Mesenchymal stem cell (in vitro differentiated cells and primary cell): ENCODE measurements around the gene HS2ST1.

Experiments used
- DNase-seq: peaks from one replicate; pipeline ENCODE4 v3.0.0-alpha.2; 2013
- H2AFZ ChIP-seq: one replicate; pipeline ENCODE4 v1.6.1; 2013; ENCODE audit warnings: low read depth, mild to moderate bottlenecking, control low read depth, inconsistent platforms, low read length, moderate library complexity
- H2AK5ac ChIP-seq: 2 replicates; pipeline ENCODE4 v1.6.1; 2013; ENCODE audit warnings: low read length, moderate library complexity, mild to moderate bottlenecking, inconsistent platforms; ENCODE audit not compliant: severe bottlenecking
- H2BK120ac ChIP-seq: one replicate; pipeline ENCODE4 v1.6.1; 2013; ENCODE audit warnings: low read depth, mild to moderate bottlenecking, inconsistent platforms, low read length, moderate library complexity
- H2BK12ac ChIP-seq, 2 experiments: one replicate each; pipeline ENCODE4 v1.6.1; 2013; ENCODE audit warnings: inconsistent platforms in 2 of 2, low read length in 2 of 2, mild to moderate bottlenecking in 2 of 2, moderate library complexity in 2 of 2, control low read depth in 1 of 2
- H2BK15ac ChIP-seq: one replicate; pipeline ENCODE4 v1.6.1; 2013; ENCODE audit warnings: mild to moderate bottlenecking, low read depth, inconsistent platforms; ENCODE audit not compliant: poor library complexity, severe bottlenecking
- H2BK5ac ChIP-seq: 2 replicates; pipeline ENCODE4 v1.6.1; 2013; ENCODE audit warnings: low read depth, mild to moderate bottlenecking, low read length, control low read depth, inconsistent platforms; ENCODE audit not compliant: poor library complexity, severe bottlenecking
- H3K14ac ChIP-seq, 2 experiments: one replicate each; pipeline ENCODE4 v1.6.1; 2013; ENCODE audit warnings: inconsistent platforms in 2 of 2, low read length in 2 of 2, control low read depth in 1 of 2, mild to moderate bottlenecking in 1 of 2, moderate library complexity in 1 of 2
- H3K18ac ChIP-seq, 2 experiments: one replicate each; pipeline ENCODE4 v1.6.1; 2013; ENCODE audit warnings: inconsistent platforms in 2 of 2, low read length in 2 of 2, control low read depth in 1 of 2, low read depth in 1 of 2, mild to moderate bottlenecking in 1 of 2
- H3K23ac ChIP-seq, 2 experiments: one replicate each; pipeline ENCODE4 v1.6.1; 2013; ENCODE audit warnings: inconsistent platforms in 2 of 2, low read length in 2 of 2, mild to moderate bottlenecking in 2 of 2, moderate library complexity in 2 of 2, control low read depth in 1 of 2
- H3K27ac ChIP-seq: 2 replicates; pipeline ENCODE4 v1.5.1; 2013; ENCODE audit warnings: mild to moderate bottlenecking, moderate library complexity, low read length, control low read depth, inconsistent platforms; ENCODE audit not compliant: poor library complexity, severe bottlenecking
- H3K27me3 ChIP-seq, 2 experiments: 2 replicates each; pipeline versions ENCODE4 v1.6.1 to v1.7.0; 2013; ENCODE audit warnings: low read length in 2 of 2, mild to moderate bottlenecking in 2 of 2, moderate library complexity in 2 of 2, control low read depth in 1 of 2, inconsistent platforms in 1 of 2; ENCODE audit not compliant: control insufficient read depth in 1 of 2, insufficient read depth in 1 of 2
- H3K36me3 ChIP-seq, 2 experiments: 2 replicates each; pipeline versions ENCODE4 v1.6.1 to v1.7.0; 2013; ENCODE audit warnings: low read length in 2 of 2, control low read depth in 1 of 2, inconsistent platforms in 1 of 2, low read depth in 1 of 2, mild to moderate bottlenecking in 1 of 2; ENCODE audit not compliant: insufficient read depth in 2 of 2, control insufficient read depth in 1 of 2
- H3K4ac ChIP-seq, 2 experiments: one replicate each; pipeline ENCODE4 v1.6.1; 2013; ENCODE audit warnings: inconsistent platforms in 2 of 2, low read length in 2 of 2, mild to moderate bottlenecking in 2 of 2, moderate library complexity in 2 of 2, control low read depth in 1 of 2, low read depth in 1 of 2
- H3K4me1 ChIP-seq: 2 replicates; pipeline ENCODE4 v1.6.1; 2013; ENCODE audit warnings: low read depth, low read length, control low read depth; ENCODE audit not compliant: control insufficient read depth, insufficient read depth
- H3K4me2 ChIP-seq: 2 replicates; pipeline ENCODE4 v1.6.1; 2013; ENCODE audit warnings: low read length, mild to moderate bottlenecking, inconsistent platforms; ENCODE audit not compliant: poor library complexity, severe bottlenecking
- H3K4me3 ChIP-seq, 2 experiments: 2 replicates each; pipeline versions ENCODE4 v1.5.1 to v1.7.0; 2013; ENCODE audit warnings: low read length in 2 of 2, mild to moderate bottlenecking in 2 of 2, control low read depth in 1 of 2, low read depth in 1 of 2; ENCODE audit not compliant: insufficient read depth in 1 of 2
- H3K79me1 ChIP-seq: replicated peaks from 2 replicates; pipeline ENCODE4 v1.6.1; 2013; ENCODE audit warnings: mild to moderate bottlenecking, control low read depth, low read length, inconsistent platforms; ENCODE audit not compliant: poor library complexity, severe bottlenecking
- H3K9ac ChIP-seq: 2 replicates; pipeline ENCODE4 v1.7.0; 2013; ENCODE audit warnings: mild to moderate bottlenecking, low read length, moderate library complexity
- H3K9me3 ChIP-seq: 2 replicates; pipeline ENCODE4 v1.7.0; 2013; ENCODE audit warnings: mild to moderate bottlenecking, low read length; ENCODE audit not compliant: control insufficient read depth
- H4K8ac ChIP-seq: one replicate; pipeline ENCODE4 v1.6.1; 2013; ENCODE audit warnings: inconsistent platforms, mild to moderate bottlenecking, low read length, moderate library complexity
- H4K91ac ChIP-seq: one replicate; pipeline ENCODE4 v1.6.1; 2013; ENCODE audit warnings: mild to moderate bottlenecking, low read length, inconsistent platforms
- WGBS: methylation state at CpG from one replicate; pipeline ENCODE4 v1.1.7; 2013; ENCODE audit warnings: mixed read lengths; 5-methylcytosine and 5-hydroxymethylcytosine counted together

HS2ST1 gene

GRCh38 chr1:87058343-87058649 lies 143.9 kb downstream of the HS2ST1 start:
- Histone ChIP-seq H3K9me3 (peaks cover 6% of the 10 kb centered on the region), H2AK5ac (no peak overlapping the region), H3K18ac (no peak overlapping the region), H4K8ac (no peak overlapping the region), H2BK120ac (no peak overlapping the region), H3K4ac (no peak overlapping the region), H3K14ac (no peak overlapping the region), H2AFZ (no peak overlapping the region), H3K36me3 (no peaks in the 10 kb centered on the region), H3K79me1 (peaks cover 9% of the 10 kb centered on the region), H3K4me2 (no peak overlapping the region), H3K4me1 (no peaks in the 10 kb centered on the region), H3K9ac (peak overlapping the region; percentile 79), H3K27ac (no peak overlapping the region), H2BK12ac (no peak overlapping the region), H2BK5ac (no peak overlapping the region), H3K4me3 (peak overlapping the region in 1 of 2 experiments; percentile 72), H2BK15ac (no peak overlapping the region), H4K91ac (no peak overlapping the region), H3K23ac (no peak overlapping the region), H3K27me3 (no peaks in the 10 kb centered on the region)
- DNase-seq = no peak
- WGBS = 80% methylated on average over 1 of the region's 1 CpG

DNA sequence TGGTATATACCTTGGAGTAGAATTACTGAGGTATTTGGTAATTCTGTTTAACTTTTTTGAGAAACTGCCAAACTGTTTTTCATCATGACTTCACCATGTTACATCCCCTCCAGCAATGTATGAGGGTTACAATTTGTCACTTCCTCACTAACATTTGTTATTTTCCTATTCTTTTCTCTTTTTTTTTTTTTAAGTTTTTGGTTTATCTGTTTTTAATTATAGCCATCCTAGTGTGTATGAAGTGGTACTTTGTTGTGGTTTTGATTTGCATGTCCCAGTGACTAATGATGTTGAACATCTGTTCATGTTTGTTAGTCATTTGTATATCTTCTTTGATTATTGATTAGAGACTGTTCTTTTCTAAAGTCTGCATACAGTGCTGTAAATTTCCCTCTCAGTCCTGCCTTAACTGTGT lies 147.3 kb downstream of the HS2ST1 start:
- no peak overlapping the region for H2BK120ac ChIP-seq
- no peak overlapping the region for H4K91ac ChIP-seq
- H3K9me3 ChIP-seq = peaks cover 6% of the 10 kb centered on the region
- no peak overlapping the region for H3K4ac ChIP-seq
- no peaks in the 10 kb centered on the region for H3K27me3 ChIP-seq
- no peak overlapping the region for H2AFZ ChIP-seq
- H3K9ac ChIP-seq = peak overlapping the region; percentile 1
- H3K14ac ChIP-seq = no peak overlapping the region
- no peak overlapping the region for H2BK15ac ChIP-seq
- H3K4me2 ChIP-seq = no peak overlapping the region
- peak; percentile 24 for DNase-seq
- H3K36me3 ChIP-seq = no peaks in the 10 kb centered on the region
- no peak overlapping the region for H3K18ac ChIP-seq
- no peak overlapping the region for H2BK5ac ChIP-seq
- H4K8ac ChIP-seq = no peak overlapping the region
- no peaks in the 10 kb centered on the region for H3K4me1 ChIP-seq
- no peak overlapping the region for H3K23ac ChIP-seq
- H2AK5ac ChIP-seq = no peak overlapping the region
- H3K79me1 ChIP-seq = peaks cover 7% of the 10 kb centered on the region
- H3K27ac ChIP-seq = no peak overlapping the region
- no peak overlapping the region for H3K4me3 ChIP-seq
- no peak overlapping the region for H2BK12ac ChIP-seq

- Histone ChIP-seq H4K8ac (no peak overlapping the region), H3K14ac (no peak overlapping the region), H2AFZ (no peak overlapping the region), H3K27me3 (no peaks in the 10 kb centered on the region), H3K4me1 (no peaks in the 10 kb centered on the region), H3K9ac (no peak overlapping the region), H3K4me2 (no peak overlapping the region), H3K27ac (no peak overlapping the region), H3K18ac (no peak overlapping the region), H4K91ac (no peak overlapping the region), H3K9me3 (peaks cover 6% of the 10 kb centered on the region), H2BK12ac (no peak overlapping the region), H2BK5ac (no peak overlapping the region), H2BK120ac (no peak overlapping the region), H3K4ac (no peak overlapping the region), H2BK15ac (no peak overlapping the region), H3K36me3 (no peaks in the 10 kb centered on the region), H3K23ac (no peak overlapping the region), H3K79me1 (peaks cover 7% of the 10 kb centered on the region), H3K4me3 (no peak overlapping the region), H2AK5ac (no peak overlapping the region)
- DNase-seq = no peak
- 100% methylated on average over 2 of the region's 2 CpGs for WGBS
Measured at GRCh38 chr1:87062687-87063086, 148.3 kb downstream of the HS2ST1 start.

DNA sequence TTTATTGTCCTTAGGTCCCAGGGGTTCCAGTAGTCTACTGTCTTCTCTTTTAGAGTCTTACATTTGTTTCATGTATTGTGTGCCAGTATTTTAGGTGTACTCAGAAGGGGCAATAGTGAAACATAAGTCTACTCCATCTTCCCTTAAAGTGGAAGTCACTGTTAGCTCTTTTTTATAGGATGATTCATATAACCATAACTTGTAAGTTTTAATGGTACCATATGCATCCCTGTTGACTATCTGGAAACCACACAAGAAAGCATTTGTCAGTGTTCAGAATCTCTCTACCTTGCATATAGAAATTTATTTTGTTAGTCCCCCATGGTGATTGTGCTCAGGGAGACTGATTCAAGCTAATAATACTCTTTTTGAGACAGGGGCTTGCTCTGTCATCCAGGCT lies 149.9 kb downstream of the HS2ST1 start:
- no peak overlapping the region for H2BK15ac ChIP-seq
- H3K27me3 ChIP-seq = no peaks in the 10 kb centered on the region
- no peak overlapping the region for H3K9ac ChIP-seq
- no peak overlapping the region for H2BK12ac ChIP-seq
- H4K91ac ChIP-seq = no peak overlapping the region
- H3K4me3 ChIP-seq = no peak overlapping the region
- no peak overlapping the region for H3K4ac ChIP-seq
- no peak overlapping the region for H2BK5ac ChIP-seq
- no peak overlapping the region for H3K27ac ChIP-seq
- no peak overlapping the region for H2BK120ac ChIP-seq
- H2AFZ ChIP-seq = no peak overlapping the region
- H2AK5ac ChIP-seq = no peak overlapping the region
- H4K8ac ChIP-seq = no peak overlapping the region
- no peak for DNase-seq
- no peak overlapping the region for H3K4me2 ChIP-seq
- H3K14ac ChIP-seq = no peak overlapping the region
- H3K18ac ChIP-seq = no peak overlapping the region
- no peaks in the 10 kb centered on the region for H3K4me1 ChIP-seq
- peaks cover 6% of the 10 kb centered on the region for H3K9me3 ChIP-seq
- H3K23ac ChIP-seq = no peak overlapping the region
- peaks cover 5% of the 10 kb centered on the region for H3K79me1 ChIP-seq
- H3K36me3 ChIP-seq = no peaks in the 10 kb centered on the region
